ENCODE results near the gene JAM2. TPM values are rescaled to one million over a fixed set of nuclear protein-coding genes. Genes with fewer than 3 reads are reported as not detected.

Gene JAM2
- total RNA-seq, 1 experiment from 2014 or later = 0.20 TPM

DNA sequence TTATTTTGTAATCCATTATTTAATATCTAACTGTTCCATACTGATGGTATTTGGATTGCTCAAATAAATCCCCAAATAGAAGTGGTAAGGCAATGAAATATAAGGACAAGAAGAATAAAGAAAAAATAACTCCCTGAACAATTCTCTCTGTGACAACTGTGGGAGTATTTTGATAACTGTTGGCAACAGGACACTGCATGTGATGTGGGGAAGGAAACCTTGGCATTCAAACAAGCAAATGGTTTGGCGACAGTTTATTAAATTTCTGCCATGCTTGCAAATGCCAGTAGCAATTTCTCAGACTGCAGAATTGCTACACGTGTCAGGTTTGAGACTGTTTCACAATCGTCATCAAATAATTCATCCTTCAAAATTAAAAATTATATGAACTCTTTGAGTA is 23.2 kb upstream of the JAM2 start:
- Histone ChIP-seq H3K27me3 (replicated peaks; ENCODE audit: control insufficient read depth, insufficient read depth, low read length) (no peaks in the 10 kb centered on the region), H3K36me3 (ENCODE audit: control insufficient read depth, insufficient read depth, low read length) (no peaks in the 10 kb centered on the region), H3K4me1 (no peaks in the 10 kb centered on the region), H3K9me3 (no peaks in the 10 kb centered on the region), H3K4me3 (ENCODE audit: low read depth, low read length) (no peak overlapping the region)
- POLR2A ChIA-PET = no interaction called here
- BruUV-seq (replicated peaks) = no TSS peak
- Mint-ChIP-seq H3K27ac (ENCODE audit: unreplicated experiment) (no peak overlapping the region), H3K27me3 (ENCODE audit: insufficient read depth, unreplicated experiment) (peaks cover 6% of the 10 kb centered on the region), H3K4me1 (ENCODE audit: low read depth, unreplicated experiment) (peaks cover 7% of the 10 kb centered on the region), H3K36me3 (ENCODE audit: insufficient read depth, unreplicated experiment) (no peaks in the 10 kb centered on the region), H3K9me3 (ENCODE audit: unreplicated experiment) (no peaks in the 10 kb centered on the region), H3K4me3 (ENCODE audit: unreplicated experiment) (no peak overlapping the region)
- intact Hi-C loops (cut with micrococcal nuclease; ENCODE audit: unreplicated experiment) = no loop called here
- no peak for TF ChIP-seq CTCF (IDR thresholded peaks at IDR 0.05; ENCODE audit: insufficient read depth in 1 of 2, low read depth in 1 of 2, low read length in 1 of 2, severe bottlenecking in 1 of 2, unreplicated experiment in 1 of 2)
- CTCF ChIA-PET = no interaction called here
- no peak for DNase-seq

- CTCF ChIA-PET = no interaction called here
- Mint-ChIP-seq H3K27me3 (ENCODE audit: insufficient read depth, unreplicated experiment) (peaks cover 6% of the 10 kb centered on the region), H3K36me3 (ENCODE audit: insufficient read depth, unreplicated experiment) (no peaks in the 10 kb centered on the region), H3K9me3 (ENCODE audit: unreplicated experiment) (no peaks in the 10 kb centered on the region), H3K27ac (ENCODE audit: unreplicated experiment) (no peak overlapping the region), H3K4me3 (ENCODE audit: unreplicated experiment) (no peak overlapping the region), H3K4me1 (ENCODE audit: low read depth, unreplicated experiment) (peaks cover 7% of the 10 kb centered on the region)
- Histone ChIP-seq H3K4me1 (no peaks in the 10 kb centered on the region), H3K4me3 (ENCODE audit: low read depth, low read length) (no peak overlapping the region), H3K9me3 (no peaks in the 10 kb centered on the region), H3K36me3 (ENCODE audit: control insufficient read depth, insufficient read depth, low read length) (no peaks in the 10 kb centered on the region), H3K27me3 (replicated peaks; ENCODE audit: control insufficient read depth, insufficient read depth, low read length) (no peaks in the 10 kb centered on the region)
- POLR2A ChIA-PET = no interaction called here
- no peak for TF ChIP-seq CTCF (IDR thresholded peaks at IDR 0.05; ENCODE audit: insufficient read depth in 1 of 2, low read depth in 1 of 2, low read length in 1 of 2, severe bottlenecking in 1 of 2, unreplicated experiment in 1 of 2)
- DNase-seq = no peak
- no TSS peak for BruUV-seq (replicated peaks)
- intact Hi-C loops (cut with micrococcal nuclease; ENCODE audit: unreplicated experiment) = no loop called here
Observed at GRCh38 chr21:25619198-25619597, 19.9 kb upstream of the JAM2 start.

GRCh38 chr21:25624511-25624910 is 14.5 kb upstream of the JAM2 start:
- Mint-ChIP-seq H3K9me3 (ENCODE audit: unreplicated experiment) (no peaks in the 10 kb centered on the region), H3K4me1 (ENCODE audit: low read depth, unreplicated experiment) (no peaks in the 10 kb centered on the region), H3K36me3 (ENCODE audit: insufficient read depth, unreplicated experiment) (no peaks in the 10 kb centered on the region), H3K27me3 (ENCODE audit: insufficient read depth, unreplicated experiment) (no peaks in the 10 kb centered on the region), H3K27ac (ENCODE audit: unreplicated experiment) (no peak overlapping the region), H3K4me3 (ENCODE audit: unreplicated experiment) (no peak overlapping the region)
- no TSS peak for BruUV-seq (replicated peaks)
- H3K27me3 ChIP-seq (replicated peaks; ENCODE audit: control insufficient read depth, insufficient read depth, low read length) = no peaks in the 10 kb centered on the region
- no peaks in the 10 kb centered on the region for H3K36me3 ChIP-seq (ENCODE audit: control insufficient read depth, insufficient read depth, low read length)
- ChIA-PET POLR2A (no interaction called here), CTCF (no interaction called here)
- no peaks in the 10 kb centered on the region for H3K4me1 ChIP-seq
- TF ChIP-seq CTCF (IDR thresholded peaks at IDR 0.05; ENCODE audit: insufficient read depth in 1 of 2, low read depth in 1 of 2, low read length in 1 of 2, severe bottlenecking in 1 of 2, unreplicated experiment in 1 of 2) = no peak
- intact Hi-C loops (cut with micrococcal nuclease; ENCODE audit: unreplicated experiment) = no loop called here
- H3K9me3 ChIP-seq = no peaks in the 10 kb centered on the region
- H3K4me3 ChIP-seq (ENCODE audit: low read depth, low read length) = no peak overlapping the region
- no peak for DNase-seq
